HCT116 (cell line): Measurements from ENCODE around the gene RAC2. TPM values are rescaled to one million over a fixed set of nuclear protein-coding genes. Genes with fewer than 3 reads are reported as not detected.

Source experiments
- ATAC-seq: fragments of 200-7000 bp; cut with Tn5 transposase; 2 replicates; pipeline ENCODE4 v1.9.1; 2020; ENCODE audit warnings: mild to moderate bottlenecking, moderate library complexity
- BruUV-seq: library from RNA; stranded (reverse); fragments of 400-500 nt; replicated peaks from 2 replicates; lab custom pipeline; 2021; lab: Mats Ljungman, UMichigan
- CTCF ChIA-PET: fragments of 300-600 bp; sonication (Branson Sonifier 250); formaldehyde crosslinking; loops from one replicate; lab custom pipeline; 2021; ENCODE audit warnings: antibody characterized with exemption; lab: Charles Lee
- POLR2A ChIA-PET: fragments of 300-600, 350-600 bp; sonication (Branson Sonifier 250); formaldehyde crosslinking; loops from one replicate; lab custom pipeline; 2021; ENCODE audit warnings: antibody characterized with exemption; lab: Charles Lee
- RAD21 ChIA-PET, 2 experiments: fragments of 300-600 bp; sonication (Branson Sonifier 250); formaldehyde crosslinking; loops; one replicate each; lab custom pipeline; 2023; ENCODE audit warnings: low total read pairs in 2 of 2; ENCODE audit not compliant: uncharacterized antibody in 2 of 2, unreplicated experiment in 2 of 2, low non-redundant PET in 1 of 2; lab: Charles Lee
- DNase-seq: peaks from one replicate; pipeline ENCODE4 v3.0.0-alpha.2; 2010; ENCODE audit warnings: low read depth, low spot score
- H2AFZ ChIP-seq: fragments of 200-600 bp; shearing (Covaris generic), sonication (generic); 2 replicates; pipeline ENCODE4 v1.6.1; 2017; ENCODE audit warnings: low read depth, mixed run types, mixed read lengths, antibody characterized with exemption, low read length; ENCODE audit not compliant: poor library complexity, severe bottlenecking
- H3K27ac ChIP-seq: 2 replicates; pipeline ENCODE4 v1.5.1; 2012; ENCODE audit warnings: low read depth, low read length
- H3K27me3 ChIP-seq: fragments of 200-600 bp; sonication (generic); 2 replicates; pipeline ENCODE4 v1.6.1; 2016; ENCODE audit warnings: mixed run types, low read length, mixed read lengths; ENCODE audit not compliant: insufficient read depth
- H3K36me3 ChIP-seq, 2 experiments: fragments of 200-500 bp in 1 of 2; fragments of 200-600 bp in 1 of 2; sonication (Bioruptor generic) in 1 of 2; sonication (generic) in 1 of 2; 2 replicates each; pipeline versions ENCODE4 v1.5.1 to v1.6.1; 2014 to 2016; ENCODE audit warnings: low read length in 2 of 2, inconsistent platforms in 1 of 2, mixed read lengths in 1 of 2, mixed run types in 1 of 2; ENCODE audit not compliant: insufficient read depth in 2 of 2, control insufficient read depth in 1 of 2
- H3K4me1 ChIP-seq, 2 experiments: fragments of 200-600 bp in 1 of 2; sonication (generic) in 1 of 2; 2 replicates each; pipeline versions ENCODE4 v1.5.1 to v1.6.1; 2012 to 2017; ENCODE audit warnings: low read length in 2 of 2, inconsistent platforms in 1 of 2, mild to moderate bottlenecking in 1 of 2, mixed read lengths in 1 of 2, mixed run types in 1 of 2, moderate library complexity in 1 of 2; ENCODE audit not compliant: insufficient read depth in 2 of 2, control insufficient read depth in 1 of 2
- H3K4me2 ChIP-seq: fragments of 200-600 bp; sonication (generic); 2 replicates; pipeline ENCODE4 v1.6.1; 2017; ENCODE audit warnings: mixed run types, low read length, mixed read lengths
- H3K4me3 ChIP-seq, 2 experiments: fragments of 200-600 bp in 1 of 2; sonication (generic) in 1 of 2; replicated peaks in 1 of 2; 2 replicates each; pipeline ENCODE4 v1.5.1; 2011 to 2016; ENCODE audit warnings: low read length in 2 of 2, control low read depth in 1 of 2, low read depth in 1 of 2, mild to moderate bottlenecking in 1 of 2, mixed read lengths in 1 of 2, mixed run types in 1 of 2
- H3K79me2 ChIP-seq: fragments of 200-600 bp; sonication (generic); 2 replicates; pipeline ENCODE4 v1.6.1; 2017; ENCODE audit warnings: mild to moderate bottlenecking, mixed run types, low read length, moderate library complexity, mixed read lengths; ENCODE audit not compliant: insufficient read depth
- H3K9ac ChIP-seq: fragments of 200-600 bp; sonication (generic); 2 replicates; pipeline ENCODE4 v1.6.1; 2016; ENCODE audit warnings: low read length, mixed read lengths
- H3K9me2 ChIP-seq: fragments of 200-600 bp; sonication (generic), shearing (Covaris generic); 2 replicates; pipeline ENCODE4 v1.6.1; 2017; ENCODE audit warnings: mixed run types, mild to moderate bottlenecking, moderate library complexity; ENCODE audit not compliant: insufficient read depth
- H3K9me3 ChIP-seq, 2 experiments: fragments of 200-500 bp in 1 of 2; fragments of 200-600 bp in 1 of 2; sonication (Bioruptor generic) in 1 of 2; sonication (generic) in 1 of 2; 2 replicates each; pipeline ENCODE4 v1.6.1; 2014 to 2017; ENCODE audit warnings: low read length in 2 of 2, mixed read lengths in 2 of 2, inconsistent platforms in 1 of 2, low read depth in 1 of 2, mild to moderate bottlenecking in 1 of 2, mixed run types in 1 of 2, moderate library complexity in 1 of 2; ENCODE audit not compliant: control insufficient read depth in 1 of 2, insufficient read depth in 1 of 2
- H4K20me1 ChIP-seq: fragments of 200-600 bp; sonication (generic), shearing (Covaris generic); 2 replicates; pipeline ENCODE4 v1.6.1; 2017; ENCODE audit warnings: mixed run types, mild to moderate bottlenecking, moderate library complexity; ENCODE audit not compliant: insufficient read depth
- CTCF ChIP-seq, 3 experiments: fragments of 200-600 bp in 1 of 3; sonication (generic) in 1 of 3; IDR thresholded peaks in 2 of 3; conservative IDR thresholded peaks in 1 of 3; 2 replicates each; pipeline ENCODE4 v1.5.1; 2012 to 2017; ENCODE audit warnings: low read depth in 2 of 3, low read length in 2 of 3, antibody characterized with exemption in 1 of 3, borderline replicate concordance in 1 of 3, control low read depth in 1 of 3, mild to moderate bottlenecking in 1 of 3, mixed read lengths in 1 of 3, mixed run types in 1 of 3, moderate library complexity in 1 of 3; ENCODE audit not compliant: insufficient read depth in 1 of 3
- ELF1 ChIP-seq: IDR thresholded peaks from 2 replicates; pipeline ENCODE4 v1.6.1; 2012; ENCODE audit warnings: low read depth, borderline replicate concordance
- FOSL1 ChIP-seq: IDR thresholded peaks from 2 replicates; pipeline ENCODE4 v1.6.1; 2012; ENCODE audit warnings: low read depth
- POLR2A ChIP-seq: IDR thresholded peaks from 2 replicates; pipeline ENCODE4 v1.7.0; 2011; ENCODE audit warnings: borderline replicate concordance; ENCODE audit not compliant: insufficient read depth, insufficient read length; ENCODE audit errors: extremely low read depth
- POLR2AphosphoS5 ChIP-seq: IDR thresholded peaks from 2 replicates; pipeline ENCODE4 v1.6.1; 2011; ENCODE audit warnings: mild to moderate bottlenecking, low read depth, low read length, moderate library complexity
- SIN3A ChIP-seq: IDR thresholded peaks from 2 replicates; pipeline ENCODE4 v1.6.1; 2012; ENCODE audit warnings: low read depth
- intact Hi-C: fragments of 100-400 bp; cut with micrococcal nuclease; formaldehyde crosslinking; loops from 2 replicates; pipeline ENCODE4 v1.10.0; 2022
- total RNA-seq: library from RNA; stranded (reverse); gene quantifications from one replicate; pipeline ENCODE4 v1.2.1, GENCODE V29; 2021; ENCODE audit not compliant: unreplicated experiment

RAC2 gene
- total RNA-seq, 1 experiment from 2014 or later: 62.0 TPM

- ChIA-PET RAD21 (interaction anchor here (0.9 to 1.5 kb wide), 5 partner anchors 9 to 32 kb away, joined by 3 to 7 read pairs (median 5); no protein-coding TSS in a partner anchor), CTCF (interaction anchor here (0.7 to 1.9 kb wide), 16 partner anchors 9 to 422 kb away, joined by 3 to 14 read pairs (median 4); partner anchors contain the start of genes C1QTNF6 and IFT27), POLR2A (interaction anchor here (0.9 to 4.4 kb wide), 6 partner anchors 8 to 415 kb away, joined by 3 to 29 read pairs (median 4); partner anchors contain the start of gene C1QTNF6)
- no peaks in the 10 kb centered on the region for H4K20me1 ChIP-seq
- no peaks in the 10 kb centered on the region for H3K36me3 ChIP-seq
- ATAC-seq (peak; percentile 54), DNase-seq (peak; percentile 92)
- H2AFZ ChIP-seq: no peak overlapping the region
- H3K4me1 ChIP-seq: peaks cover 38 to 78% of the 10 kb centered on the region in 2 experiments
- peak overlapping the region; percentile 93 for H3K9ac ChIP-seq
- H3K4me2 ChIP-seq: peak overlapping the region; percentile 94
- H3K27ac ChIP-seq: peak overlapping the region; percentile 94
- H3K4me3 ChIP-seq: peak overlapping the region; percentile 77 to 82
- no peaks in the 10 kb centered on the region for H3K9me2 ChIP-seq
- TF ChIP-seq POLR2AphosphoS5 (peak; percentile 45; the same call in 1 of the 2 replicates), SIN3A (no peak)
- H3K27me3 ChIP-seq: no peaks in the 10 kb centered on the region
- no peaks in the 10 kb centered on the region for H3K79me2 ChIP-seq
- H3K9me3 ChIP-seq: no peaks in the 10 kb centered on the region
- intact Hi-C loops: loop anchor here (1.0 to 10.0 kb wide), 6 partner anchors 31 to 651 kb away; no protein-coding TSS in a partner anchor
- TSS peak; percentile 33 for BruUV-seq
Observed at GRCh38 chr22:37197451-37198257, 46.4 kb downstream of the RAC2 start.

DNA sequence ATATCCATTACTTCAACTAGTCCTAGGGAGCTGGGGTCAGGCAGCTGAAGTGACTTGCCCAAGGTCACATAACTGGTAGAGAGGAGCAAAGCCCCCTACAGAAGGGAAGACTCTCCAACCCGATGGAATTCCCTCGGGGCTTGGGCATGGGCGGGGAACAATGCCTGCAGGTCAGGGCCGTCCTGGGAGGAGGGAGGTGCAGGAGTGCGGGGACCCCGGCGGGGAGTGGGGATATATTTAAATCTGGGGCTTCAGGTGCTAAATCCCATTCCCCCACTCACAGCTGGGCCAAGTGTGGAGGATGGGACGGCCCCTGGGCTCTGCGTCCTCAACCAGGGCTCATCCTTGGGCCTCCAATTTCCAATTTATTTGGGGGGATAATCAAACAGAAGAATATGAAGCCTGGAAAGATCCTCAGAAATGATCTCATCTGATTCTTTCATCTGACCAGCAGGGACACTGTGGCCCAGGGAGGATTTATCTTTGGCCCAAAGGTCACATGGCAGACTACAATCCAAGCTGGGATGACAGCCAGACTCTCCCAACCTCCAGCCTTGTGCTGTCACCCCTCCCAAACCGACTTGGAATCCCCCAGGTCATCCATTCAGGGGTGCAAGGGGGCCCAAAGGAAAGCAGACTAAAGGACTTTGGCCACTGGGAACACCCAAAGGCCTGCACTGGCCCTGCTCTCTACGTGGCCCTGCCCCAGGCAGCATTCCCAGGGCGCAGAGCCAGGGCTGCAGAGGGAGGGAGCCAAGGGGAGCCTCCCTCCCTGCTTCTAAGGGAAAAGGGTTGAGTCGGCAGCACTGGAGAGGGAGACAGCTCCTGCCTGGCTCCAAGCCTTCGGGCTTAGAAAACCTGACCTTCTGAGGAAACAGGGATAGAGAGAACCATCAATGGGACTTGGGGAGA is 47.3 kb downstream of the RAC2 start:
- intact Hi-C loops: loop anchor here (1.0 to 10.0 kb wide), 3 partner anchors 62 to 342 kb away; no protein-coding TSS in a partner anchor
- Histone ChIP-seq H3K9me3 (no peaks in the 10 kb centered on the region), H3K27ac (peak overlapping the region; percentile 94), H2AFZ (no peak overlapping the region), H3K4me1 (peaks cover 38 to 85% of the 10 kb centered on the region in 2 experiments), H3K4me2 (peak overlapping the region; percentile 94), H4K20me1 (no peaks in the 10 kb centered on the region), H3K79me2 (no peaks in the 10 kb centered on the region), H3K36me3 (no peaks in the 10 kb centered on the region), H3K9ac (peak overlapping the region; percentile 93), H3K4me3 (peak overlapping the region; percentile 77 to 82), H3K27me3 (no peaks in the 10 kb centered on the region), H3K9me2 (no peaks in the 10 kb centered on the region)
- DNase-seq: peak; percentile 56
- ChIA-PET POLR2A (interaction anchor here (0.9 to 4.4 kb wide), 6 partner anchors 7 to 414 kb away, joined by 3 to 29 read pairs (median 4); partner anchors contain the start of gene C1QTNF6), CTCF (interaction anchor here (0.8 to 1.9 kb wide), 15 partner anchors 8 to 421 kb away, joined by 3 to 14 read pairs (median 4); partner anchors contain the start of genes C1QTNF6 and IFT27), RAD21 (interaction anchor here (0.9 to 1.5 kb wide), 5 partner anchors 8 to 31 kb away, joined by 3 to 7 read pairs (median 5); no protein-coding TSS in a partner anchor)
- TF ChIP-seq POLR2A: no peak
- TF ChIP-seq ELF1: no peak
- TF ChIP-seq CTCF (IDR thresholded peaks at IDR 0.05 in 2 of 3, conservative IDR thresholded peaks at IDR 0.05 in 1 of 3; ENCODE audit: borderline replicate concordance in 1 of 3, insufficient read depth in 1 of 3, low read depth in 2 of 3, low read length in 2 of 3): peak in 2 of 3 experiments; percentile 5 to 22; a peak in 1 of 6 replicates
- TF ChIP-seq POLR2AphosphoS5: peak; percentile 25; the same call in 1 of the 2 replicates
- no peak for TF ChIP-seq FOSL1
- BruUV-seq: no TSS peak
- peak; percentile 41 for ATAC-seq
